Kasumi-1 (cell line): ENCODE results near the gene GSTM5.
"Not testable (repeated sequence)": the region's sequence is repeated elsewhere in the genome, so short reads cannot be mapped to it uniquely, and the experiment has no call there.

Source experiments
- DNase-seq, 2 experiments: peaks; one replicate each; lab custom pipeline; 2025; lab: John Stamatoyannopoulos, UW

Gene GSTM5

GRCh38 chr1:109697066-109697465 lies 15.0 kb upstream of the GSTM5 start:
- no peak for DNase-seq

- DNase-seq, result not testable (repeated sequence)
These were observed 14.2 kb upstream of the GSTM5 start for GRCh38 chr1:109697861-109698260.

- not testable (repeated sequence) for DNase-seq
These were observed 9.1 kb upstream of the GSTM5 start for GRCh38 chr1:109702940-109703339.

- DNase-seq, result no peak
These were observed 7.9 kb upstream of the GSTM5 start for GRCh38 chr1:109704173-109704572.

GRCh38 chr1:109705411-109705810 lies 6.6 kb upstream of the GSTM5 start:
- DNase-seq, result no peak

- not testable (repeated sequence) for DNase-seq
These were observed 3.1 kb upstream of the GSTM5 start for GRCh38 chr1:109708949-109709348.

GRCh38 chr1:109709822-109710221 lies 2.2 kb upstream of the GSTM5 start:
- DNase-seq, result not testable (repeated sequence)

- DNase-seq, result no peak
These were observed 342 bp downstream of the GSTM5 start for GRCh38 chr1:109712321-109712864.

GRCh38 chr1:109713636-109714035 lies 1.6 kb downstream of the GSTM5 start:
- DNase-seq, result no peak

- DNase-seq, result no peak
These were observed 2.8 kb downstream of the GSTM5 start for GRCh38 chr1:109714661-109715372.

- DNase-seq, result no peak
These were observed 4.1 kb downstream of the GSTM5 start for GRCh38 chr1:109716121-109716520.

- DNase-seq, result no peak
These were observed 4.6 kb downstream of the GSTM5 start for GRCh38 chr1:109716570-109717090.

- no peak for DNase-seq
These were observed 5.7 kb downstream of the GSTM5 start for GRCh38 chr1:109717729-109718128.

- no peak for DNase-seq
These were observed 6.4 kb downstream of the GSTM5 start for GRCh38 chr1:109718495-109718894.

- no peak for DNase-seq
These were observed 7.3 kb downstream of the GSTM5 start for GRCh38 chr1:109719337-109719837.

GRCh38 chr1:109721042-109721441 lies 9.0 kb downstream of the GSTM5 start:
- DNase-seq, result no peak

GRCh38 chr1:109721971-109722370 lies 9.9 kb downstream of the GSTM5 start:
- DNase-seq, result no peak

GRCh38 chr1:109722908-109723691 lies 11.0 kb downstream of the GSTM5 start:
- DNase-seq, result no peak

- no peak for DNase-seq
These were observed 12.9 kb downstream of the GSTM5 start for GRCh38 chr1:109724933-109725332.

GRCh38 chr1:109725510-109725909 lies 13.5 kb downstream of the GSTM5 start:
- no peak for DNase-seq

- DNase-seq, result no peak
These were observed 14.0 kb downstream of the GSTM5 start for GRCh38 chr1:109726007-109726406.

- DNase-seq, result no peak
These were observed 14.8 kb downstream of the GSTM5 start for GRCh38 chr1:109726728-109727373.
